Measurements from ENCODE around the gene PRICKLE2. TPM values are rescaled to one million over a fixed set of nuclear protein-coding genes. Genes with fewer than 3 reads are reported as not detected.

Gene PRICKLE2
- total RNA-seq, 2 donors from 2014 or later = 27.9 to 42.3 TPM

DNA sequence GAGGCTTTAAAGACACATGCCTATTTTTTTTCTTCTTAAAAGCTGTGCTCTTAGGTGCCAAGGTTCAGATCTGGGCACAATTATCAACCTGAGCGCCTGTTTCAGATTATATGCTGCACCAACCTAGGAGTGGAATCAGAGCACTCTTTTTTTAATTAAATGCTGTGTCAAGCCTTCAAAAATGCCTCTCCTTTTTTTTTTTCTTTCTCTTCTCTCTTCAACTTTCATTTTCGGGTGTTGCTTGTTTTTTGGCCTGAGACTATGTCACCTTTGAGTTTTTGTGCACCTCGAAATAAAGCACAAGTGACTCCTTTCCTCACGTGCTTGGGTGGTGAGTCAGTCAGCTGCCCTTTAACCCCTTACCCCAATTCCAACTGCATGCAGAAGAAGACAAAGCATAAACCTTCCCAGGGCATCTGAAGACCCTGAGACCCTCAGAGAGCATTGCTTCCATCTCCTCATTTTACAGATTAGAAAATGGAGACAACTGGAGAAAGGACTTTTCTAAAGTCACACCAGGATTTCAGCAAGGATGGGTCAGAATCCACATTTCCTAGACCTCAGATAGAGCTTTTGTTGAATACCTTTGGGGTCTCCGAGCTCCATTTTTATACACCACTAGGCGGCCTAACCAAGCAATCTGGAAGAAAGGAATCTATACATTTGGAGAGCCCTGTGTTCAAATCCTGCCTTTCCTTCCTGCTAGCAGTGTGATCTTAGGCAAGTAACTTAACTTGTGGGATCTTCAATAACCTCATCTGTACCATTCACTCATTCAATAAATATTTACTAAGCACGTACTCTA is 631 bp upstream of the PRICKLE2 start:
- ATAC-seq (ENCODE audit: insufficient number of reproducible peaks, low FRiP score, low read depth) = no peak
- TF ChIP-seq, protein P1, sequence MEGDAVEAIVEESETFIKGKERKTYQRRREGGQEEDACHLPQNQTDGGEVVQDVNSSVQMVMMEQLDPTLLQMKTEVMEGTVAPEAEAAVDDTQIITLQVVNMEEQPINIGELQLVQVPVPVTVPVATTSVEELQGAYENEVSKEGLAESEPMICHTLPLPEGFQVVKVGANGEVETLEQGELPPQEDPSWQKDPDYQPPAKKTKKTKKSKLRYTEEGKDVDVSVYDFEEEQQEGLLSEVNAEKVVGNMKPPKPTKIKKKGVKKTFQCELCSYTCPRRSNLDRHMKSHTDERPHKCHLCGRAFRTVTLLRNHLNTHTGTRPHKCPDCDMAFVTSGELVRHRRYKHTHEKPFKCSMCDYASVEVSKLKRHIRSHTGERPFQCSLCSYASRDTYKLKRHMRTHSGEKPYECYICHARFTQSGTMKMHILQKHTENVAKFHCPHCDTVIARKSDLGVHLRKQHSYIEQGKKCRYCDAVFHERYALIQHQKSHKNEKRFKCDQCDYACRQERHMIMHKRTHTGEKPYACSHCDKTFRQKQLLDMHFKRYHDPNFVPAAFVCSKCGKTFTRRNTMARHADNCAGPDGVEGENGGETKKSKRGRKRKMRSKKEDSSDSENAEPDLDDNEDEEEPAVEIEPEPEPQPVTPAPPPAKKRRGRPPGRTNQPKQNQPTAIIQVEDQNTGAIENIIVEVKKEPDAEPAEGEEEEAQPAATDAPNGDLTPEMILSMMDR (IDR thresholded peaks at IDR 0.05) = no peak
- Histone ChIP-seq H3K36me3 (no peaks in the 10 kb centered on the region), H3K27ac (peak overlapping the region; percentile 77 to 88), H3K9me3 (no peaks in the 10 kb centered on the region), H3K4me3 (peak overlapping the region; percentile 70), H3K27me3 (replicated peaks; ENCODE audit: insufficient read depth) (no peaks in the 10 kb centered on the region), H3K4me1 (ENCODE audit: control insufficient read depth in 1 of 2, low read depth in 2 of 2) (peaks cover 5 to 52% of the 10 kb centered on the region in 2 donors)
- DNase-seq (ENCODE audit: low spot score) = no peak

DNA sequence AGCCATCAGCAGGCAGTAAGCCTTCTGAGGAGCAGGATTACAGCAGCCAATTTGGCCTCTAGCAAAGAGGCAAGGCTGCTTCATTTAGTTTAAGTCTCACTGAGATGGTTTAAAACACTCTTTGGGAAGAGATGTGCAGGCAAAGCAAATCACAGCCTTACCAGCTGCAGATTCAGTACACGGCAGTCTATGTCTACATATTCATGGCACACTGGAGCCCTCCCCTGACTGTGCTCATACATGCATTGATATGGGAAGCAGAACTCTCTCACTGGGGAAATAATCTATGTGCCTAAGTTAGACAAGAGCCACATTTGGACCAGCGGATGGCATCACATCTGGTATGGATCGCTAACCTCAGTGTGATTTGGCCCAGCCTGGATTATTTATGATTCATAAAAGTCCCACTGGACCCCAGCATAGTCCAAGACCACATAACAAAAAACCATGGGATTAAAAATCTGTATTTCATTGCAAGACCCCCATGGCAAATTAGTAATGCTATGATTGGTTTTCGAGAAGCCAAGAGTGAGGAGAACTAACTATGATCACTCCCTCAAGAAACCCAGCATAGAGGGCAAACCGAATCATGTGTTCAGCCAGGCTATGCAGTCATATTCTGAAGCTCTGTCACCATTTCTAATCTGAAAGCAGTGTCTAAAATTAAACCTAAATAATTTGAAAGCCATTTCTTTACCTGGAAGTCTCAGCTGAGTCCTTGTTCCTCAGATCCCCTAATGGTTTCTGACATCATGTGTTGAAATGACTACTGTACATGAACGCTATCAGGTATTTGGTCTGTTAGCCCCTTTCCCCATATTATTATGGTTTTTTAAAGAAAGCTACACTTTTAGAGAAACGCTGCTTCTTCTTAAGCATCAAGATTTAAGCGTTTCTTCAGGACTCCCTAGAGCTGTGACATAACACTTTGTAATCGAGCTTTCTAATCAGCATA is 1.2 kb downstream of the PRICKLE2 start:
- Histone ChIP-seq H3K9me3 (no peaks in the 10 kb centered on the region), H3K4me3 (peak overlapping the region; percentile 70), H3K27me3 (replicated peaks; ENCODE audit: insufficient read depth) (no peaks in the 10 kb centered on the region), H3K36me3 (no peaks in the 10 kb centered on the region), H3K27ac (peak overlapping the region; percentile 77 to 88), H3K4me1 (ENCODE audit: control insufficient read depth in 1 of 2, low read depth in 2 of 2) (peaks cover 17 to 70% of the 10 kb centered on the region in 2 donors)
- DNase-seq (ENCODE audit: low spot score) = no peak
- TF ChIP-seq, protein P1 (IDR thresholded peaks at IDR 0.05) = no peak
- ATAC-seq (ENCODE audit: insufficient number of reproducible peaks, low FRiP score, low read depth) = no peak

DNA sequence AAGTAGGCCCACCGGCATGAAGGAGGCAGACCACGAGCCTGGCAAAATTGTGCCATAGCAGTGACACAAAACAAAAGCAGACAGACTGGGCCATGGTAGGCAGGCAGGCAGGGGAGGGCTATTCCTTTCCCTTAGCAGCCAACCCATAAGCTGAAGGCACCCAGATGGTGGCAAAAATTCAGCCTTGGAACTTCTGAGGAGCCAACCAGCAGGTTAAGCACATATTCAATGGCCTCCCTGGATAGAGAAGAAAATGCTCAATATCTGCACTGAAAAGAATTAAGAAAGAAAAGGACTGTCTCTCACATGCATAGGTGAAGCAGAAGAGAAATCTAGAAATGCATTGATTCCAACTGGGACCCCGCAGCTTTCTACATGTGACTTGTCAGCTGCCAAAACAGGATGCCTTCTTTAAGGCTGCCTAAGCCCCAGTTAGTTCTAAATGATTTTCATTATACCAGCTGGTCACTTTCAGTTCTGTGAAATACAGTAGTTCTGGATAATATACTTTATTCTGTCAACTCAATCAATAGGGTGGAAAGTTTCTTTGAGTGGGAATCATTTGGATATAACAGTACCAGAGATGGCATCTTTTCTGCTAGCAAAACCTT is 2.7 kb downstream of the PRICKLE2 start:
- Histone ChIP-seq H3K4me1 (ENCODE audit: control insufficient read depth in 1 of 2, low read depth in 2 of 2) (peaks cover 17 to 78% of the 10 kb centered on the region in 2 donors), H3K27me3 (replicated peaks; ENCODE audit: insufficient read depth) (no peaks in the 10 kb centered on the region), H3K9me3 (no peaks in the 10 kb centered on the region), H3K27ac (no peak overlapping the region), H3K4me3 (no peak overlapping the region), H3K36me3 (no peaks in the 10 kb centered on the region)
- DNase-seq (ENCODE audit: low spot score) (no peak), ATAC-seq (ENCODE audit: insufficient number of reproducible peaks, low FRiP score, low read depth) (no peak)
- TF ChIP-seq, protein P1 (IDR thresholded peaks at IDR 0.05) = no peak

DNA sequence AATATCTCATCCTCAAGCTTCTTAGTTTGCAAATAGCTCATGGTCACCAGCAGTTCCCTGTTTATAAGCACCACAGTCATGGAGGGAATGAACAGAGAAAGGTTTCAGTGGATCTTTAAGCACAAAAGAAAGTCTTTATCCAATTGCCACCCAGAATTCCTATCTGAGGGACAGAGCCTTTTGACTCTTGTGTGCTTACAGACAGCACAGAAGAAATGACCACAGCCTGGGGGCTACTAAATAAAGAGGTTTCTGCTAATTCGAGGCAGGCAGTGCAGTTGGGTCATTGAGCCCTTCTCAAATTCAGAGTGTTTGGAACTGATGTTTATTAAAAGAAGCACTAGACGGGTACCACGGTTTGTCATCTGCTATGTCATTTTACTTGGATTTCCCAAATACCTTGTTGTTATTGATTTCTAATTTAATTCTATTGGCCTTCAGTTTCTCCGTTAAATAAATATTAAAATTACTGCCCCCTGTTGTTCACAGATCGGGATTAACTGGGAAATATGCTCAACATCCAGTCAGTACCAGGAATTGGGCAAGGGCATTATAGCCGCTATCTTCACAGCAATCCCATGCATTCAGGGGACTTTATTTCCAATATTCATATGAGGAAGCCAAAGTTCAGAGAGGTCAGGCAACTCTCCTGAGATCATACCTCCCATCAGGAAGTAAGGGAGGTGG is 3.6 kb downstream of the PRICKLE2 start:
- Histone ChIP-seq H3K27ac (peak overlapping the region; percentile 66 to 73), H3K27me3 (replicated peaks; ENCODE audit: insufficient read depth) (no peaks in the 10 kb centered on the region), H3K36me3 (no peaks in the 10 kb centered on the region), H3K4me1 (ENCODE audit: control insufficient read depth in 1 of 2, low read depth in 2 of 2) (peaks cover 23 to 83% of the 10 kb centered on the region in 2 donors), H3K9me3 (no peaks in the 10 kb centered on the region), H3K4me3 (no peak overlapping the region)
- DNase-seq (ENCODE audit: low spot score) (no peak), ATAC-seq (ENCODE audit: insufficient number of reproducible peaks, low FRiP score, low read depth) (no peak)
- TF ChIP-seq, protein P1 (IDR thresholded peaks at IDR 0.05) = no peak

All from thoracic aorta (tissue), 2 donors.